Pancreas (tissue), 10 donors: Measurements from ENCODE around the gene FUT2. TPM values are rescaled to one million over a fixed set of nuclear protein-coding genes. Genes with fewer than 3 reads are reported as not detected.

Experiments
- ATAC-seq, 4 donors: fragments of 200-7000 bp; cut with Tn5 transposase; one replicate each; pipeline versions ENCODE4 v1.8.0 to v1.9.1; 2020; ENCODE audit warnings: mild to moderate bottlenecking in 4 of 4, moderate library complexity in 4 of 4
- DNase-seq, 6 donors: peaks; one replicate each; pipeline ENCODE4 v3.0.0-alpha.2; 2020
- FAIRE-seq: peaks from 2 replicates; lab custom pipeline; 2012; peaks lifted over from hg19 to GRCh38; lab: Jason Lieb, UNC
- H3K27ac ChIP-seq, 4 donors: fragments of 200-600 bp; sonication (generic); 1 replicate in 3 of 4; 2 replicates in 1 of 4; pipeline versions ENCODE4 v1.5.0 to v1.8.0; 2020
- H3K27me3 ChIP-seq, 4 donors: fragments of 200-600 bp; one replicate each; pipeline ENCODE4 v1.8.0; 2021
- H3K36me3 ChIP-seq, 3 donors: fragments of 200-600 bp; sonication (generic) in 1 of 3; one replicate each; pipeline versions ENCODE4 v1.5.0 to v1.8.0; 2020 to 2021
- H3K4me1 ChIP-seq, 3 donors: fragments of 200-600 bp; one replicate each; pipeline ENCODE4 v1.8.0; 2021
- H3K4me3 ChIP-seq, 4 donors: fragments of 200-600 bp; sonication (generic) in 2 of 4; one replicate each; pipeline versions ENCODE4 v1.5.0 to v1.8.0; 2020 to 2021
- H3K9me3 ChIP-seq, 4 donors: fragments of 200-600 bp; one replicate each; pipeline ENCODE4 v1.8.0; 2021
- WGBS, 2 donors: extraction: QIAGEN DNeasy Blood & Tissue Kit; methylation state at CpG; one replicate each; pipeline ENCODE4 v1.1.7; 2013; 5-methylcytosine and 5-hydroxymethylcytosine counted together
- intact Hi-C, 3 donors: fragments of 100-400 bp; cut with DNase I; formaldehyde crosslinking; loops; one replicate each; pipeline versions ENCODE4 v1.11.1 to v1.14.2; 2022
- polyA plus RNA-seq, 2 donors: library from polyadenylated mRNA; stranded (reverse); fragments of 200-250 nt; gene quantifications; one replicate each; pipeline ENCODE4 v1.2.3, GENCODE V29; 2013
- total RNA-seq, 6 donors: library from RNA; stranded (reverse); fragmentation: NEBNext Ultra II Directional in 4 of 6; extraction: Animal tissue kit (Norgen Biotek cat#: 25700) in 4 of 6; gene quantifications; one replicate each; pipeline versions ENCODE4 v1.2.1 to v1.2.4, GENCODE V29; 2021 to 2023
- TF ChIP-seq, protein P1 (sequence below), 4 donors: fragments of 200-600 bp; sonication (generic) in 3 of 4; IDR thresholded peaks; one replicate each; pipeline versions ENCODE4 v1.5.0 to v1.8.0; 2021; ENCODE audit warnings: antibody characterized with exemption in 4 of 4
- donor health status: healthy with polysubstance abuse.
- donor health status: DM: no; HTN: no; CAD: no; lungs with moderate emphysema.
- donor health status: DM: no; HTN: no; CAD: no.
- donor health status: control.
- donor health status: control.
- donor health status: Bipolar disorder and iron deficiency.
- donor health status: DM: yes; HTN: yes; CAD: no.
- donor health status: DM: no; HTN: no; CAD: no.
- donor health status: DM: no; HTN: no; CAD: no.
- donor health status: DM: yes; HTN: yes; CAD: no.

Gene FUT2
- total and polyA plus RNA-seq, 8 donors, result 3.7 to 14.5 (median 6.6) TPM

GRCh38 chr19:48673436-48674100, 22.2 kb upstream of the FUT2 start:
- DNase-seq (no peak), ATAC-seq (no peak), FAIRE-seq (no peak)
- intact Hi-C loops, result no loop called here
- no peaks in the 10 kb centered on the region for H3K9me3 ChIP-seq
- H3K27me3 ChIP-seq, result no peaks in the 10 kb centered on the region
- H3K4me1 ChIP-seq, result peaks cover 0 to 4% (median 3%) of the 10 kb centered on the region in 3 donors
- no peak overlapping the region for H3K27ac ChIP-seq
- no peak overlapping the region for H3K4me3 ChIP-seq
- no peaks in the 10 kb centered on the region for H3K36me3 ChIP-seq
- TF ChIP-seq, protein P1, sequence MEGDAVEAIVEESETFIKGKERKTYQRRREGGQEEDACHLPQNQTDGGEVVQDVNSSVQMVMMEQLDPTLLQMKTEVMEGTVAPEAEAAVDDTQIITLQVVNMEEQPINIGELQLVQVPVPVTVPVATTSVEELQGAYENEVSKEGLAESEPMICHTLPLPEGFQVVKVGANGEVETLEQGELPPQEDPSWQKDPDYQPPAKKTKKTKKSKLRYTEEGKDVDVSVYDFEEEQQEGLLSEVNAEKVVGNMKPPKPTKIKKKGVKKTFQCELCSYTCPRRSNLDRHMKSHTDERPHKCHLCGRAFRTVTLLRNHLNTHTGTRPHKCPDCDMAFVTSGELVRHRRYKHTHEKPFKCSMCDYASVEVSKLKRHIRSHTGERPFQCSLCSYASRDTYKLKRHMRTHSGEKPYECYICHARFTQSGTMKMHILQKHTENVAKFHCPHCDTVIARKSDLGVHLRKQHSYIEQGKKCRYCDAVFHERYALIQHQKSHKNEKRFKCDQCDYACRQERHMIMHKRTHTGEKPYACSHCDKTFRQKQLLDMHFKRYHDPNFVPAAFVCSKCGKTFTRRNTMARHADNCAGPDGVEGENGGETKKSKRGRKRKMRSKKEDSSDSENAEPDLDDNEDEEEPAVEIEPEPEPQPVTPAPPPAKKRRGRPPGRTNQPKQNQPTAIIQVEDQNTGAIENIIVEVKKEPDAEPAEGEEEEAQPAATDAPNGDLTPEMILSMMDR (IDR thresholded peaks at IDR 0.05), result no peak
- WGBS, 2 donors, result 79 to 82% methylated on average over 25 of the region's 25 CpGs

- H3K9me3 ChIP-seq, result no peaks in the 10 kb centered on the region
- no peak for ATAC-seq
- no peak overlapping the region for H3K4me3 ChIP-seq
- intact Hi-C loops, result no loop called here
- H3K27ac ChIP-seq, result no peak overlapping the region
- no peaks in the 10 kb centered on the region for H3K36me3 ChIP-seq
- no peak for FAIRE-seq
- whole genome bisulfite sequencing, 2 donors, result 82 to 86% methylated on average over 19 of the region's 19 CpGs
- peaks cover 0 to 9% (median 9%) of the 10 kb centered on the region in 3 donors for H3K4me1 ChIP-seq
- TF ChIP-seq, protein P1 (IDR thresholded peaks at IDR 0.05), result no peak
- no peaks in the 10 kb centered on the region for H3K27me3 ChIP-seq
- no peak for DNase-seq
Observed at GRCh38 chr19:48674216-48674809, 21.5 kb upstream of the FUT2 start.

GRCh38 chr19:48674921-48675824, 20.6 kb upstream of the FUT2 start:
- no peak overlapping the region for H3K27ac ChIP-seq
- intact Hi-C loops, result no loop called here
- no peak for FAIRE-seq

DNA sequence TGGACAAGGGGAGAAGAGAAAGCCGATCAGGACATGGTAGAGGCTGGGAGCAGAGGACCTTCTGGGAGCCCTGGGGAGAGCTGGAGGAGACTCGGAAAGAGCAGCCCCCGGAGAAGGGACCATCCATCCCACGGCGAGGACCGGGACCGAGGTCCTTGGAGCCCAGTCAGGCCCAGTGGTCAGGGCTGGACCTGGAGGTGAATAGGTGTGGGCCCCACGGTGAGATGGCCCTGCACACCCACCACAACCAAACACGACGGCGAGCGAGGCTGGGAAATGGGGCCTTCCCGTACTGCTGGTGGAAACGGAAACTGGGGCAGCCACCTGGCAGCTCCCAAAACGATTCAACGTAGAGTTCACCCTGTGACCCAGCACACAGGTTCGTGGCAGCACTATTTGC, 19.3 kb upstream of the FUT2 start:
- Histone ChIP-seq H3K27me3 (no peaks in the 10 kb centered on the region), H3K4me3 (no peak overlapping the region), H3K4me1 (peaks cover 0 to 9% (median 9%) of the 10 kb centered on the region in 3 donors), H3K27ac (no peak overlapping the region), H3K36me3 (no peaks in the 10 kb centered on the region), H3K9me3 (no peaks in the 10 kb centered on the region)
- WGBS, 2 donors, result 88 to 94% methylated on average over 17 of the region's 17 CpGs
- DNase-seq, result no peak
- intact Hi-C loops, result no loop called here
- TF ChIP-seq, protein P1 (IDR thresholded peaks at IDR 0.05), result no peak
- no peak for FAIRE-seq
- no peak for ATAC-seq

More at GRCh38 chr19:48674921-48675824, 20.6 kb upstream of the FUT2 start:
- ATAC-seq (peak; percentile 67 to 83 (median 78)), DNase-seq (peak; percentile 78 to 89 (median 82))
- TF ChIP-seq, protein P1 (IDR thresholded peaks at IDR 0.05), result peak; percentile 74 to 86 (median 80)
- peaks cover 0 to 9% (median 9%) of the 10 kb centered on the region in 3 donors for H3K4me1 ChIP-seq
- no peaks in the 10 kb centered on the region for H3K9me3 ChIP-seq
- no peaks in the 10 kb centered on the region for H3K27me3 ChIP-seq
- 28 to 29% methylated on average over 28 of the region's 28 CpGs for WGBS, 2 donors
- no peak overlapping the region for H3K4me3 ChIP-seq
- H3K36me3 ChIP-seq, result no peaks in the 10 kb centered on the region
